Stomach (tissue), 9 donors: ENCODE measurements around the gene RBPJ. TPM values are rescaled to one million over a fixed set of nuclear protein-coding genes. Genes with fewer than 3 reads are reported as not detected.

Experiments used
- DNase-seq, 2 donors: peaks; one replicate each; pipeline versions ENCODE4 v3.0.0 to v3.0.0-alpha.2; 2013 to 2019
- H3K27ac ChIP-seq, 5 donors: fragments of 200-600 bp in 4 of 5; sonication (generic) in 4 of 5; one replicate each; pipeline ENCODE4 v1.5.1; 2013 to 2019; ENCODE audit warnings: mild to moderate bottlenecking in 1 of 5, moderate library complexity in 1 of 5
- H3K27me3 ChIP-seq, 3 donors: fragments of 200-600 bp; sonication (generic); one replicate each; pipeline ENCODE4 v1.5.1; 2017 to 2019; ENCODE audit warnings: mixed run types in 1 of 3
- H3K36me3 ChIP-seq, 4 donors: fragments of 200-600 bp; sonication (generic); 1 replicate in 3 of 4; 2 replicates in 1 of 4; pipeline ENCODE4 v1.5.1; 2016 to 2019
- H3K4me1 ChIP-seq, 4 donors: fragments of 200-600 bp; sonication (generic); one replicate each; pipeline ENCODE4 v1.5.1; 2016 to 2019
- H3K4me3 ChIP-seq, 4 donors: fragments of 200-600 bp; sonication (generic) in 3 of 4; one replicate each; pipeline ENCODE4 v1.5.1; 2016 to 2019; ENCODE audit warnings: mild to moderate bottlenecking in 1 of 4
- H3K9me3 ChIP-seq, 4 donors: fragments of 200-600 bp; sonication (generic); one replicate each; pipeline ENCODE4 v1.5.1; 2016 to 2019
- EP300 ChIP-seq: sonication (generic); formaldehyde crosslinking; IDR thresholded peaks from one replicate; pipeline ENCODE4 v1.6.1; 2017; ENCODE audit warnings: antibody characterized with exemption
- POLR2A ChIP-seq, 4 donors: fragments of 450-650 bp; IDR thresholded peaks; one replicate each; pipeline ENCODE4 v1.6.1; 2016; ENCODE audit warnings: antibody characterized with exemption in 4 of 4, control low read depth in 2 of 4, mild to moderate bottlenecking in 1 of 4, moderate library complexity in 1 of 4
- POLR2AphosphoS5 ChIP-seq, 3 donors: sonication (generic); formaldehyde crosslinking; IDR thresholded peaks; one replicate each; pipeline ENCODE4 v1.6.1; 2016; ENCODE audit warnings: antibody characterized with exemption in 3 of 3
- WGBS, 5 donors: extraction: QIAGEN DNeasy Blood & Tissue Kit in 3 of 5; methylation state at CpG; one replicate each; pipeline versions ENCODE4 v1.1.5 to v1.1.7; 2013 to 2018; 5-methylcytosine and 5-hydroxymethylcytosine counted together
- intact Hi-C: fragments of 100-400 bp; cut with DNase I; formaldehyde crosslinking; loops from one replicate; pipeline ENCODE4 v1.15.1; 2023; ENCODE audit warnings: low total_unique reads
- polyA plus RNA-seq, 3 donors: library from polyadenylated mRNA; stranded (reverse); fragments of 200-250 nt; gene quantifications; one replicate each; pipeline ENCODE4 v1.2.3, GENCODE V29; 2013
- total RNA-seq, 5 donors: library from RNA; depleted of rRNA; stranded (reverse); fragments of >200 nt; gene quantifications; one replicate each; pipeline versions ENCODE4 v1.1.0 to v1.2.3, GENCODE V29; 2014 to 2016
- TF ChIP-seq, protein P1 (sequence below), 7 experiments: fragments of 450-650 bp in 4 of 7; fragments of 200-600 bp in 3 of 7; sonication (generic) in 3 of 7; IDR thresholded peaks; one replicate each; pipeline ENCODE4 v1.5.1; 2016 to 2019; ENCODE audit warnings: antibody characterized with exemption in 7 of 7, control low read depth in 2 of 7, mild to moderate bottlenecking in 1 of 7
- donor health status: healthy with polysubstance abuse.
- donor health status: Bipolar disorder and iron deficiency.
- donor health status: healthy.

Gene RBPJ
- total and polyA plus RNA-seq, 8 donors: 23.2 to 184 (median 45.8) TPM

DNA sequence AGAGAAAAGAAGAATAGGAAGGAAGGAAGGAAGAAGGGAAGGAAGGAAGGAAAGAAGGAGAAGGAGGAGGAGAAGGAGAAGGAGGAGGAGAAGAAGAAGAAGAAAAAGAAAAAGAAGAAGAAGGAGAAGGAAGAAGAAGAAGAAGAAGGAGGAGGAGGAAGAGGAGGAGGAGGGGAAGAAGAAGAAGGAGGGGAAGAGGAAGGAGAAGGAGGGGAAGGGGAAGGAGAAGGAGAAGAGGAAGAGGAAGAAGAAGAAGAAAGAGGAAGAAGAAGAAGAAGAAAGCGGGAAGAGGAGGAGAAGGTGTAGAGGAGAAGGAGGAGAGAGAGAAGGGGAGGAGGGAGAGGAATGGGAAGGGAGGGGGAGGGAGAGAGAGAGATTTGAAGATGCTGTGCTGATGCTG, 146.9 kb downstream of the RBPJ start:
- DNase-seq: no peak
- WGBS, 5 donors: 79 to 87% (median 83%) methylated on average over 1 of the region's 1 CpG
- H3K36me3 ChIP-seq: no peaks in the 10 kb centered on the region
- H3K4me1 ChIP-seq: no peaks in the 10 kb centered on the region
- no peaks in the 10 kb centered on the region for H3K27me3 ChIP-seq
- H3K9me3 ChIP-seq: no peaks in the 10 kb centered on the region
- intact Hi-C loops: loop anchor here (10.0 kb wide), 1 partner anchor 247 kb away; no protein-coding TSS in a partner anchor
- TF ChIP-seq EP300: no peak
- TF ChIP-seq POLR2AphosphoS5 (IDR thresholded peaks at IDR 0.05): no peak
- no peak for TF ChIP-seq POLR2A (IDR thresholded peaks at IDR 0.05)
- TF ChIP-seq, protein P1, sequence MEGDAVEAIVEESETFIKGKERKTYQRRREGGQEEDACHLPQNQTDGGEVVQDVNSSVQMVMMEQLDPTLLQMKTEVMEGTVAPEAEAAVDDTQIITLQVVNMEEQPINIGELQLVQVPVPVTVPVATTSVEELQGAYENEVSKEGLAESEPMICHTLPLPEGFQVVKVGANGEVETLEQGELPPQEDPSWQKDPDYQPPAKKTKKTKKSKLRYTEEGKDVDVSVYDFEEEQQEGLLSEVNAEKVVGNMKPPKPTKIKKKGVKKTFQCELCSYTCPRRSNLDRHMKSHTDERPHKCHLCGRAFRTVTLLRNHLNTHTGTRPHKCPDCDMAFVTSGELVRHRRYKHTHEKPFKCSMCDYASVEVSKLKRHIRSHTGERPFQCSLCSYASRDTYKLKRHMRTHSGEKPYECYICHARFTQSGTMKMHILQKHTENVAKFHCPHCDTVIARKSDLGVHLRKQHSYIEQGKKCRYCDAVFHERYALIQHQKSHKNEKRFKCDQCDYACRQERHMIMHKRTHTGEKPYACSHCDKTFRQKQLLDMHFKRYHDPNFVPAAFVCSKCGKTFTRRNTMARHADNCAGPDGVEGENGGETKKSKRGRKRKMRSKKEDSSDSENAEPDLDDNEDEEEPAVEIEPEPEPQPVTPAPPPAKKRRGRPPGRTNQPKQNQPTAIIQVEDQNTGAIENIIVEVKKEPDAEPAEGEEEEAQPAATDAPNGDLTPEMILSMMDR (IDR thresholded peaks at IDR 0.05): no peak
- H3K4me3 ChIP-seq: no peak overlapping the region
- no peak overlapping the region for H3K27ac ChIP-seq

- WGBS, 5 donors: 69 to 83% (median 73%) methylated on average over 9 of the region's 9 CpGs
- Histone ChIP-seq H3K4me3 (no peak overlapping the region), H3K27ac (no peak overlapping the region), H3K9me3 (no peaks in the 10 kb centered on the region), H3K27me3 (no peaks in the 10 kb centered on the region), H3K36me3 (no peaks in the 10 kb centered on the region), H3K4me1 (no peaks in the 10 kb centered on the region)
- intact Hi-C loops: loop anchor here (10.0 kb wide), 1 partner anchor 246 kb away; no protein-coding TSS in a partner anchor
- no peak for DNase-seq
- no peak for TF ChIP-seq EP300
- no peak for TF ChIP-seq POLR2AphosphoS5 (IDR thresholded peaks at IDR 0.05)
- no peak for TF ChIP-seq POLR2A (IDR thresholded peaks at IDR 0.05)
- TF ChIP-seq, protein P1 (IDR thresholded peaks at IDR 0.05): no peak
These were observed 147.6 kb downstream of the RBPJ start for GRCh38 chr4:26468283-26468949.

DNA sequence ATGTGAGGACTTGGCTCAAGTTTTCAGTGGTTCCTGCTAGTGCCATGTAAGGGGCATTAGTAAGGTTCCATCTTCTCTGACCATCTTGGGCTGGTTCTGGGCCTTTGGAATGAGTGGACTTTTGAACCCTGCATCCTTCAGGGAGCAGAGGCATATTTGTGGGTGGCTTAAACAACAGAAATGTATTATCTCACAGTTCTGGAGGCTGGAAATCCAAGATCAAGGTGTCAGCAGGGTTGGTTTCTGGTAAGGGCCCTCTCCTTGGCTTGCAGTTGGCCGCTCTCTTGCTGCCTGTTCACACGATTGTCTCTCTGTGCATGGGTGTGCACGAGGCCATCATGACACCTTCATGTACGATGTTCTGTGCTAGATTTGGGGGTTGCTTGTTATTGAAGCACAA, 148.2 kb downstream of the RBPJ start:
- TF ChIP-seq, protein P1 (IDR thresholded peaks at IDR 0.05): no peak
- TF ChIP-seq EP300 (no peak), POLR2A (IDR thresholded peaks at IDR 0.05) (no peak), POLR2AphosphoS5 (IDR thresholded peaks at IDR 0.05) (no peak)
- H3K4me3 ChIP-seq: no peak overlapping the region
- 69 to 74% (median 69%) methylated on average over 4 of the region's 4 CpGs for WGBS, 5 donors
- no peaks in the 10 kb centered on the region for H3K36me3 ChIP-seq
- no peak overlapping the region for H3K27ac ChIP-seq
- H3K27me3 ChIP-seq: no peaks in the 10 kb centered on the region
- no peaks in the 10 kb centered on the region for H3K9me3 ChIP-seq
- intact Hi-C loops: loop anchor here (10.0 kb wide), 1 partner anchor 246 kb away; no protein-coding TSS in a partner anchor
- DNase-seq: no peak
- no peaks in the 10 kb centered on the region for H3K4me1 ChIP-seq

GRCh38 chr4:26471890-26472289, 151.1 kb downstream of the RBPJ start:
- no peak overlapping the region for H3K4me3 ChIP-seq
- TF ChIP-seq EP300 (no peak), POLR2A (IDR thresholded peaks at IDR 0.05) (no peak), POLR2AphosphoS5 (IDR thresholded peaks at IDR 0.05) (no peak)
- TF ChIP-seq, protein P1 (IDR thresholded peaks at IDR 0.05): no peak
- no peaks in the 10 kb centered on the region for H3K4me1 ChIP-seq
- DNase-seq: no peak
- H3K27ac ChIP-seq: no peak overlapping the region
- no peaks in the 10 kb centered on the region for H3K9me3 ChIP-seq
- WGBS, 5 donors: 78 to 100% (median 89%) methylated on average over 1 of the region's 1 CpG
- H3K36me3 ChIP-seq: no peaks in the 10 kb centered on the region
- intact Hi-C loops: loop anchor here (10.0 kb wide), 1 partner anchor 543 kb away; no protein-coding TSS in a partner anchor
- no peaks in the 10 kb centered on the region for H3K27me3 ChIP-seq
